K562 (cell line): Measurements from ENCODE around the gene SLC16A10. TPM values are rescaled to one million over a fixed set of nuclear protein-coding genes. Genes with fewer than 3 reads are reported as not detected.

Source experiments
- CBFA2T3 ChIP-seq: fragments of 450-650 bp; IDR thresholded peaks from 2 replicates; pipeline ENCODE4 v1.6.1; 2017
- CHD7 ChIP-seq: fragments of 200-600 bp; sonication (generic); IDR thresholded peaks from one replicate; pipeline ENCODE4 v1.6.1; 2012; ENCODE audit warnings: mild to moderate bottlenecking, low read depth, low read length, inconsistent platforms
- ZNF124 ChIP-seq: sonication (generic); formaldehyde crosslinking; IDR thresholded peaks from 2 replicates; pipeline ENCODE4 v1.8.1; 2022; ENCODE audit warnings: missing genetic modification reagents
- ZNF398 ChIP-seq: fragments of 250-450 bp; sonication (Bioruptor Pico); IDR thresholded peaks from 2 replicates; pipeline ENCODE4 v1.8.0; 2021; ENCODE audit warnings: moderate library complexity, mild to moderate bottlenecking, inconsistent platforms
- polyA plus RNA-seq, 8 experiments: library from polyadenylated mRNA; depleted of rRNA in 4 of 8; stranded (reverse) in 5 of 8; unstranded in 3 of 8; fragments of >200 nt; fragmentation: Nextera tagmentation in 2 of 8; fragmentation: Illumina TruSeq in 1 of 8; extraction: Ambion mirVana in 2 of 8; extraction: Trizol in 1 of 8; gene quantifications; 2 replicates each; pipeline versions ENCODE4 v1.2.1 to v1.2.3, GENCODE V29; 2011 to 2014; ENCODE audit warnings: inconsistent platforms in 1 of 8, missing spikeins in 1 of 8
- total RNA-seq, 7 experiments: library from RNA; depleted of rRNA in 6 of 7; stranded (reverse); fragments of >200 nt in 6 of 7; fragmentation: Illumina TruSeq in 2 of 7; extraction: Trizol in 2 of 7; gene quantifications; 2 replicates each; pipeline versions ENCODE4 v1.2.1 to v1.2.3, GENCODE V29; 2011 to 2021; ENCODE audit warnings: low replicate concordance in 1 of 7
- TF ChIP-seq, protein P1 (sequence below): sonication (generic); formaldehyde crosslinking; IDR thresholded peaks from 2 replicates; pipeline ENCODE4 v1.9.0; 2022; ENCODE audit warnings: mild to moderate bottlenecking, missing genetic modification reagents

Gene SLC16A10
- total and polyA plus RNA-seq, 9 of the 15 experiments (the other 6 are each of a cell fraction or from before 2014, with no cell fraction given): 0.02 to 0.54 (median 0.24) TPM; not detected in 4

- TF ChIP-seq CHD7: no peak
- TF ChIP-seq ZNF124 (CRISPR knock-in tag): no peak
- no peak for TF ChIP-seq ZNF398 (CRISPR knock-in tag)
- TF ChIP-seq, protein P1, sequence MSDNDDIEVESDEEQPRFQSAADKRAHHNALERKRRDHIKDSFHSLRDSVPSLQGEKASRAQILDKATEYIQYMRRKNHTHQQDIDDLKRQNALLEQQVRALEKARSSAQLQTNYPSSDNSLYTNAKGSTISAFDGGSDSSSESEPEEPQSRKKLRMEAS: no peak
- TF ChIP-seq CBFA2T3: no peak
- TF ChIP-seq, all 486 proteins: peak for 0
Observed at GRCh38 chr6:111267764-111268333, 180.5 kb downstream of the SLC16A10 start (continued).
